MM.1S (cell line): ENCODE results near the gene DNAJC15.

Experiments
- DNase-seq: peaks from one replicate; pipeline ENCODE4 v3.0.0-alpha.2; 2015
- H2AFZ ChIP-seq: fragments of 300-600 bp; sonication (generic); 2 replicates; pipeline ENCODE4 v1.6.0; 2016; ENCODE audit warnings: antibody characterized with exemption, low read length
- H3F3A ChIP-seq: fragments of 300-600 bp; sonication (generic); 2 replicates; pipeline ENCODE4 v1.6.1; 2016; ENCODE audit warnings: mild to moderate bottlenecking, antibody characterized with exemption, low read length, moderate library complexity, mixed read lengths; ENCODE audit not compliant: insufficient read depth
- H3K27ac ChIP-seq: fragments of 300-600 bp; sonication (generic); 2 replicates; pipeline ENCODE4 v1.5.1; 2016; ENCODE audit warnings: mild to moderate bottlenecking, low read length
- H3K27me3 ChIP-seq: fragments of 300-600 bp; sonication (generic); replicated peaks from 2 replicates; pipeline ENCODE4 v1.6.0; 2016; ENCODE audit warnings: low read length; ENCODE audit not compliant: insufficient read depth
- H3K36me3 ChIP-seq: fragments of 300-600 bp; sonication (generic); replicated peaks from 2 replicates; pipeline ENCODE4 v1.6.1; 2016; ENCODE audit warnings: mild to moderate bottlenecking, low read length, mixed read lengths; ENCODE audit not compliant: insufficient read depth
- H3K4me1 ChIP-seq: fragments of 300-600 bp; sonication (generic); 2 replicates; pipeline ENCODE4 v1.6.1; 2016; ENCODE audit warnings: low read length, mixed read lengths
- H3K4me2 ChIP-seq: fragments of 300-600 bp; sonication (generic); 2 replicates; pipeline ENCODE4 v1.6.0; 2016; ENCODE audit warnings: low read depth, low read length
- H3K4me3 ChIP-seq: fragments of 300-600 bp; sonication (generic); 2 replicates; pipeline ENCODE4 v1.5.1; 2016; ENCODE audit warnings: low read length, mixed read lengths
- H3K79me2 ChIP-seq: fragments of 300-600 bp; sonication (generic); 2 replicates; pipeline ENCODE4 v1.6.1; 2016; ENCODE audit warnings: mixed run types, low read length, mixed read lengths
- H3K9ac ChIP-seq: fragments of 300-600 bp; sonication (generic); 2 replicates; pipeline ENCODE4 v1.6.1; 2016; ENCODE audit warnings: low read length, mixed read lengths
- H3K9me2 ChIP-seq: fragments of 300-600 bp; sonication (generic); replicated peaks from 2 replicates; pipeline ENCODE4 v1.6.1; 2016; ENCODE audit warnings: mild to moderate bottlenecking, low read length, mixed read lengths; ENCODE audit not compliant: insufficient read depth
- H3K9me3 ChIP-seq: fragments of 300-600 bp; sonication (generic); replicated peaks from 2 replicates; pipeline ENCODE4 v1.6.1; 2016; ENCODE audit warnings: mild to moderate bottlenecking, low read length, mixed read lengths; ENCODE audit not compliant: insufficient read depth
- H4K20me1 ChIP-seq: fragments of 300-600 bp; sonication (generic); 2 replicates; pipeline ENCODE4 v1.6.1; 2016; ENCODE audit warnings: mild to moderate bottlenecking, low read length, moderate library complexity, mixed read lengths; ENCODE audit not compliant: insufficient read depth
- CTCF ChIP-seq: fragments of 300-600 bp; sonication (generic); IDR thresholded peaks from 2 replicates; pipeline ENCODE4 v1.5.1; 2016; ENCODE audit warnings: antibody characterized with exemption, low read length, mixed read lengths
- EZH2 ChIP-seq: fragments of 300-600 bp; sonication (generic); optimal IDR thresholded peaks from 2 replicates; pipeline ENCODE3; 2017; ENCODE audit warnings: low read depth, mild to moderate bottlenecking, antibody characterized with exemption, low read length, mixed read lengths
- EZH2phosphoT487 ChIP-seq: fragments of 300-600 bp; sonication (generic); IDR thresholded peaks from 2 replicates; pipeline ENCODE4 v1.6.1; 2018; ENCODE audit warnings: antibody characterized with exemption, low read length

Gene DNAJC15

GRCh38 chr13:43157796-43158195 lies 134.4 kb downstream of the DNAJC15 start:
- no peaks in the 10 kb centered on the region for H3K9me2 ChIP-seq
- H2AFZ ChIP-seq = no peak overlapping the region
- no peaks in the 10 kb centered on the region for H3K9me3 ChIP-seq
- no peaks in the 10 kb centered on the region for H4K20me1 ChIP-seq
- H3K79me2 ChIP-seq = no peaks in the 10 kb centered on the region
- H3K4me1 ChIP-seq = no peaks in the 10 kb centered on the region
- no peaks in the 10 kb centered on the region for H3K27me3 ChIP-seq
- TF ChIP-seq CTCF (no peak), EZH2 (no peak), EZH2phosphoT487 (no peak)
- DNase-seq = no peak
- no peaks in the 10 kb centered on the region for H3K36me3 ChIP-seq
- no peak overlapping the region for H3K4me3 ChIP-seq
- H3F3A ChIP-seq = no peaks in the 10 kb centered on the region
- H3K27ac ChIP-seq = no peak overlapping the region
- H3K4me2 ChIP-seq = no peak overlapping the region
- no peak overlapping the region for H3K9ac ChIP-seq

- Histone ChIP-seq H3K27ac (no peak overlapping the region), H3K9ac (no peak overlapping the region), H3K9me2 (no peaks in the 10 kb centered on the region), H3K36me3 (no peaks in the 10 kb centered on the region), H3K9me3 (no peaks in the 10 kb centered on the region), H3K4me2 (no peak overlapping the region), H2AFZ (no peak overlapping the region), H3K4me1 (no peaks in the 10 kb centered on the region), H3K4me3 (no peak overlapping the region), H3K27me3 (no peaks in the 10 kb centered on the region), H4K20me1 (no peaks in the 10 kb centered on the region), H3F3A (no peaks in the 10 kb centered on the region), H3K79me2 (no peaks in the 10 kb centered on the region)
- TF ChIP-seq CTCF (no peak), EZH2phosphoT487 (no peak), EZH2 (no peak)
- DNase-seq = no peak
Measured at GRCh38 chr13:43158516-43158915, 135.1 kb downstream of the DNAJC15 start.

- H3K4me1 ChIP-seq = no peaks in the 10 kb centered on the region
- TF ChIP-seq EZH2phosphoT487 = no peak
- no peak for DNase-seq
Measured at GRCh38 chr13:43159026-43159461, 135.7 kb downstream of the DNAJC15 start.

More at GRCh38 chr13:43159026-43159461, 135.7 kb downstream of the DNAJC15 start:
- no peak overlapping the region for H3K9ac ChIP-seq
- H3K9me2 ChIP-seq = no peaks in the 10 kb centered on the region
- no peaks in the 10 kb centered on the region for H3F3A ChIP-seq
- H3K27ac ChIP-seq = no peak overlapping the region
- H3K27me3 ChIP-seq = no peaks in the 10 kb centered on the region
- no peak overlapping the region for H2AFZ ChIP-seq
- H4K20me1 ChIP-seq = no peaks in the 10 kb centered on the region
- no peaks in the 10 kb centered on the region for H3K79me2 ChIP-seq
- H3K4me2 ChIP-seq = no peak overlapping the region
- H3K4me3 ChIP-seq = no peak overlapping the region
- no peaks in the 10 kb centered on the region for H3K9me3 ChIP-seq
- H3K36me3 ChIP-seq = no peaks in the 10 kb centered on the region
